Osteocyte (in vitro differentiated cells): ENCODE measurements around the gene ATP2A2. TPM values are rescaled to one million over a fixed set of nuclear protein-coding genes. Genes with fewer than 3 reads are reported as not detected.

Source experiments
- DNase-seq: peaks from one replicate; pipeline ENCODE4 v3.0.0; 2021; ENCODE audit warnings: mixed read lengths; ENCODE audit not compliant: unreplicated experiment; ENCODE audit errors: extremely low spot score
- H3K27ac Mint-ChIP-seq: one replicate; pipeline ENCODE4 v1.8.0; 2021; ENCODE audit warnings: mild to moderate bottlenecking, mixed read lengths; ENCODE audit not compliant: unreplicated experiment
- H3K27me3 Mint-ChIP-seq: one replicate; pipeline ENCODE4 v1.8.0; 2021; ENCODE audit warnings: mixed read lengths; ENCODE audit not compliant: unreplicated experiment
- H3K36me3 Mint-ChIP-seq: one replicate; pipeline ENCODE4 v1.8.0; 2021; ENCODE audit warnings: mixed read lengths; ENCODE audit not compliant: unreplicated experiment
- H3K4me1 Mint-ChIP-seq: one replicate; pipeline ENCODE4 v1.8.0; 2021; ENCODE audit warnings: mixed read lengths; ENCODE audit not compliant: unreplicated experiment
- H3K4me3 Mint-ChIP-seq: one replicate; pipeline ENCODE4 v1.8.0; 2021; ENCODE audit warnings: mild to moderate bottlenecking, moderate library complexity, mixed read lengths; ENCODE audit not compliant: unreplicated experiment
- H3K9me3 Mint-ChIP-seq: one replicate; pipeline ENCODE4 v1.8.0; 2021; ENCODE audit warnings: mixed read lengths; ENCODE audit not compliant: unreplicated experiment
- CTCF ChIP-seq: fragments of 200-600 bp; sonication (generic); IDR thresholded peaks from 2 replicates; pipeline ENCODE4 v1.5.0; 2021; ENCODE audit warnings: antibody characterized with exemption, mild to moderate bottlenecking, moderate library complexity
- total RNA-seq: library from RNA; stranded (reverse); gene quantifications from 2 replicates; pipeline ENCODE4 v1.2.1, GENCODE V29; 2021

Gene ATP2A2
- total RNA-seq, 1 donor from 2014 or later, result 183 TPM

DNA sequence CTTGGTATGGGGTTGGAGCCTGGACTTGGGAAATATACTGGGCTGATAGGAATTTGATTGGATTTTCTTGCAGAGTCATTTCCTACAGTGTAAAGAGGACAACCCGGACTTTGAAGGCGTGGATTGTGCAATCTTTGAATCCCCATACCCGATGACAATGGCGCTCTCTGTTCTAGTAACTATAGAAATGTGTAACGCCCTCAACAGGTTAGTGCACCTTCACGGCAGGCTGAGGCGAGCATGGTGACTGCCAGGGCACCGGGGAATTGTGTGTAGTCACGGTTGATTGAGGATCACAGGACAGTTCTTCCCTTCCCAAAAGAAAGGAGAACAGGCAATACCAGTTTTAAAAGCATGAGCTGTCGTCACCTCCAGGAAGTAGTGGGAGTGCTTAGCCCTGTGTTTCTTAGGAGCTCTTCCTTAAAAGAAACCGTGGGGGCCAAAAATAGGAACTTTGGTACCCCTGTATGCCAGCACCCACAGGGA, 64.2 kb downstream of the ATP2A2 start:
- H3K27ac Mint-ChIP-seq, result no peak overlapping the region
- no peak for TF ChIP-seq CTCF
- H3K4me1 Mint-ChIP-seq, result no peaks in the 10 kb centered on the region
- H3K27me3 Mint-ChIP-seq, result no peaks in the 10 kb centered on the region
- H3K36me3 Mint-ChIP-seq, result peaks cover 69% of the 10 kb centered on the region
- DNase-seq, result no peak
- H3K9me3 Mint-ChIP-seq, result no peaks in the 10 kb centered on the region
- no peak overlapping the region for H3K4me3 Mint-ChIP-seq

GRCh38 chr12:110345963-110346362, 64.9 kb downstream of the ATP2A2 start:
- no peaks in the 10 kb centered on the region for H3K4me1 Mint-ChIP-seq
- H3K9me3 Mint-ChIP-seq, result no peaks in the 10 kb centered on the region
- peaks cover 69% of the 10 kb centered on the region for H3K36me3 Mint-ChIP-seq
- no peak for DNase-seq
- H3K4me3 Mint-ChIP-seq, result no peak overlapping the region
- no peak overlapping the region for H3K27ac Mint-ChIP-seq
- no peaks in the 10 kb centered on the region for H3K27me3 Mint-ChIP-seq
- no peak for TF ChIP-seq CTCF

GRCh38 chr12:110347767-110348166, 66.7 kb downstream of the ATP2A2 start:
- Mint-ChIP-seq H3K9me3 (no peaks in the 10 kb centered on the region), H3K4me3 (no peak overlapping the region), H3K27ac (no peak overlapping the region), H3K4me1 (peaks cover 3% of the 10 kb centered on the region), H3K27me3 (no peaks in the 10 kb centered on the region), H3K36me3 (peaks cover 62% of the 10 kb centered on the region)
- no peak for DNase-seq
- no peak for TF ChIP-seq CTCF

GRCh38 chr12:110348431-110349059, 67.5 kb downstream of the ATP2A2 start:
- DNase-seq, result no peak
- Mint-ChIP-seq H3K9me3 (no peaks in the 10 kb centered on the region), H3K27ac (no peak overlapping the region), H3K4me3 (no peak overlapping the region), H3K36me3 (peaks cover 56% of the 10 kb centered on the region), H3K27me3 (no peaks in the 10 kb centered on the region), H3K4me1 (peaks cover 3% of the 10 kb centered on the region)
- TF ChIP-seq CTCF, result no peak

DNA sequence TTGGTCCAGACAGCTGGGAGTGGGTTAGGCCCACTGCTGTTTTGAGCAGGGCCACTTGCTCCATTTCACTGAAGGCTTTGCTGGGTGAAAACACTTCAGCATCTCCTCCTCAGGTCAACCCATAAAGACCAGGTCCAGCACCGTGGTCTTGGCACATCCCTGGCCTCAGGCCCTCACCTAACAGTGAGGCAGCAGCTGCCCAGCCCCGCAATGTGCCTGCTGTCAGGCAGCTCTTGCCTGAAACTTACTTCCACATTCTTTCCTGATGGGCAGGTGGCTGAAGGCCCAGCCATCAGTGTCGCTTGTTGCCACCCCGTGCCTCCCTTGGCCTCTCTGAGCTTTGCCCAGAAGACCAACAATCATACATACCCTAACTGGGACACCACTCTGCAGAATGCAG, 68.0 kb downstream of the ATP2A2 start:
- Mint-ChIP-seq H3K27me3 (no peaks in the 10 kb centered on the region), H3K4me3 (no peak overlapping the region), H3K9me3 (no peaks in the 10 kb centered on the region), H3K27ac (no peak overlapping the region), H3K36me3 (peaks cover 51% of the 10 kb centered on the region), H3K4me1 (peaks cover 3% of the 10 kb centered on the region)
- no peak for TF ChIP-seq CTCF
- no peak for DNase-seq
